Colon (tissue), 2 donors: Measurements from ENCODE around the gene TSPEAR.
"Not testable (repeated sequence)": the region's sequence is repeated elsewhere in the genome, so short reads cannot be mapped to it uniquely, and the experiment has no call there.

ENCODE experiments used
- FAIRE-seq: peaks from 2 replicates; lab custom pipeline; 2012; peaks lifted over from hg19 to GRCh38; lab: Jason Lieb, UNC
- donor health status: control.
- donor health status: control.

Gene TSPEAR

DNA sequence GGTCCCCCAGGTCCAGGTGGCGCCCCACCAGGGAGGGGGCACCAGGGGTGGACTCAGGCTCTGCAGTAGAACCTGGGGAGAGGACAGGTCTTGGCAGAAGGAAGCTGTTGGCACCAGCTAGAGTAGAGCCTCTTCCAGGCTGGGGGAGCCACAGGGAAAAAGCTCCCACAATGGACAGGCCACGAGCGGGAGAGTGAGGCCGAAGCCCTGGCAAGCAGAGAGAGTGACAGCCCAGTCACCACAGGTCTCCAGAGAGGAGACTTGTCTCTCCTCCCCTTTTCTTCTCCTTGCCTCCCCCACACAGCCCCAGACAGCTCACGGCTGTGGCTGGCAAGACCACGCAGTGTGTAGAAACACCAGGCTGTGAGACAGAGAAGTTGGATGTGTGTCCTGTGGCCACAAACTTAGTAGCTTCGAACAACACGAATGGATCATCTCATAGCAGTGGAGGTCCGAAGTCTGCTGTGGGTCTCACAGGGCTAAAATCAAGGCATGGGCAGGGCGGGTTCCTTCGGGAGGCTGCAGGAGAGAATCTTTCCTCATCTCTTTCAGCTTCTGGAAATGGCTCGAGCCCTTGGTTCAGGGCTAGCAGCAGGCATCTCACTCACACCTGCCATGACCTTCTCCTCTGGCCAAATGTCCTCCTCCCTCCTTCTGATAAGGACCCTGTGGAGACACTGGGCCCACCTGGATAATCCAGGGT lies 60.2 kb downstream of the TSPEAR start:
- no peak for FAIRE-seq

DNA sequence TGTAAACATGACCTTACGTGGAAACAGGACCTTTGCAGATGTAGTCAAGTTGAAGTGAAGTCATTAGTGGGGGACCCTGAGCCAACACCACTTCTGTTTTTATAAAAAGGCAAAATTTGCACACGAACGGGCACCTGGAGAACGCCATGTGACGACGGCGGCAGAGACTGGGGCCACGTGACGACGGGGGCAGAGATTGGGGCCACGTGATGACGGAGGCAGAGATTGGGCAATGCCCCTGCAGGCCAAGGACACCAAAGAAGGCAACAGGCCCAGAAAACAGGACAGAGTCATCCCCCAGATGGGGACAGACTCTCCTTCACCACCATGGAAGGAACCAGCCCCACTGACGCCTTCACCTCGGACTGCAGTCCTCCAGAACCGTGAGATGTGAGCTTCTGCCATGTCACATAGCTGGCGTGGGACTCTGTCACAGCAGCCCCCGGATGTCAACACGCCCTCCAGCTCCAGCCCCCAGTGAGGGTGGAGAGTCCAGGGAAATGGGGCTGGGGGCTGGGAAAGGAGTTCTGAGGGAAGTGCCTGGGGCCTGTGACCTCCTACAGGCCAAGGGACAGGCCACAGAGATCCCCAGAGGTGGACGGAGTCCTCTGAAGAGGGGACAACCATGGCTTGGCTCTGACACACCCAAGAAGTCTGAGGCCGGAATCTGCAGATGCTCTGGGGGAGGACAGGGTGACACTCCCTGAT lies 61.0 kb downstream of the TSPEAR start:
- FAIRE-seq, result no peak

DNA sequence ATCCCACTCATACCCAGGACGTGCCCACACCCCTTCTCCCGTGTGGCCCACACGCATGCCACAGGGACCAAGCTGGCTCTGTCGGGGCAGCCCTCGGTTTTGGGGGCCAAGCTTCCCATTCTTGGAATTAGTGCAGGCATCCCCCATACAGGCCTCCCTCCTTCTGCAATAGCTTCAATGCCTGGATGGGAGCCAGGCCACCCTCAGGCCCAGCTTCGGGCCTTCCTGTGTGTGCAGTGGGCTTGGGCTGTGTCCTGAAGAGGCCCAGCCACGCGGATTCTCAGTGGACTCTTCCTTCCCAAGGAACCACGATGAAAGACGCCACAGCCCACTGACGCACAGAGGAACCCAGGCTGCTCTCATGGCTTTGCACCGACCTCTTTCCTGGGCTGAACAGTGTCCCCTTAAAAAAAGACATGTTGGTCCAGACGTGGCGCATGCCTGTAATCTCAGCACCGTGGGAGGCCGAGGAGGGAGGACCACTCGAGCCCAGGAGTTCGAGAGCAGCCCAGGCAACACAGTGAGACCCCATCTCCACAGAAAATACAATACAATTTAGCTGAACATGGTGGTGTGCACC lies 61.8 kb downstream of the TSPEAR start:
- no peak for FAIRE-seq

DNA sequence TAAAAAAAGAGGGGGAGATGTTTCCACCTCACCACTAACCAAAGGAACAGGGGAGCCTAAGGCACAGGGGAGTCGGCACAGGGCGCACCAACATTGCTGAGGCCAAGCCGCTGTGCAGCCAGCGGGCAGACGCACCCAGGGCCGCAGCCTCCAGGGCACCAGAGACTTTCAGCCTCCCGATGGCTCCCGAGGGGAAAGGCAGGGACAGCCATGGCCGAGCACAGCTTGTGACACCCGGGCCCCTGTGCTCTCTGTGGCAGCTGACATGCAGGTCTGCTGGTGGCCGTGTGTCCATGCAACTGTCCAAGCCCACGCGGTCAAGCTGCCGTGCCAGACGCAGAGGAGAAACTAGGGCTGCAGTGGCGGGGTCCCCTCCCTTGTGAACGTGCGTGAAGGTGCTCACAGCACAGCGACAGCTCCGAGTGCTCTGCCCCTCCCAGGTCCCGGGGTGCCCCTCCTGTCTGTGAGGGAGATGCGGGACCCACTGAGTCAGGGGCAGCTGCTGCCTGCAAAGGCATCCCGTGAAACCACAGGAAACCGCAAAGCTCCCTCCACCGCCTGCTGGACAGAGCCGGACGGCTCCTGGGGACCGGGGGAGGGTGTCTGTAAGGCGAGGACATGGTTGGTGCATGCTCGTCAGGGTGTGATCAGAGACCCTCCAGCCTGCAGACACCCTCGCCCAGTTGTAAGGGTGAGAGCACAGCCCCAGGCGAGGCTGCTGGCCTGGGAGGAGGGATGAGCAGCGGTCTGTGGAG lies 62.6 kb downstream of the TSPEAR start:
- FAIRE-seq, result no peak

DNA sequence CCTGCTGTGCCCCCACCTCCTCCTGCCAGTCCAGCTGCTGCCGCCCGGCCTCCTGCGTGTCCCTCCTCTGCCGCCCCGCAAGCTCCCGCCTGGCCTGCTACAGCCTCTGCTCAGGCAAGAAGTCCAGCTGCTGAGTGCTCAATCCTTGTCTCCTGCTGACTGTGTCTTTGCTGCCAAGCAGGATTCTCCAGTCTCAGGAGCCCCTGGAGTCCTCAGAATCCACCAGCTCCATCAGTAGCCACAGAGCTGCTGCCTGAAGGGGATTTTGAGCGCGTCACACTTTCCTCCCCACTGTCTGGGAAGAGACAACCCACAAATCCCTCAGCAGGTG lies 64.2 kb downstream of the TSPEAR start:
- no peak for FAIRE-seq

DNA sequence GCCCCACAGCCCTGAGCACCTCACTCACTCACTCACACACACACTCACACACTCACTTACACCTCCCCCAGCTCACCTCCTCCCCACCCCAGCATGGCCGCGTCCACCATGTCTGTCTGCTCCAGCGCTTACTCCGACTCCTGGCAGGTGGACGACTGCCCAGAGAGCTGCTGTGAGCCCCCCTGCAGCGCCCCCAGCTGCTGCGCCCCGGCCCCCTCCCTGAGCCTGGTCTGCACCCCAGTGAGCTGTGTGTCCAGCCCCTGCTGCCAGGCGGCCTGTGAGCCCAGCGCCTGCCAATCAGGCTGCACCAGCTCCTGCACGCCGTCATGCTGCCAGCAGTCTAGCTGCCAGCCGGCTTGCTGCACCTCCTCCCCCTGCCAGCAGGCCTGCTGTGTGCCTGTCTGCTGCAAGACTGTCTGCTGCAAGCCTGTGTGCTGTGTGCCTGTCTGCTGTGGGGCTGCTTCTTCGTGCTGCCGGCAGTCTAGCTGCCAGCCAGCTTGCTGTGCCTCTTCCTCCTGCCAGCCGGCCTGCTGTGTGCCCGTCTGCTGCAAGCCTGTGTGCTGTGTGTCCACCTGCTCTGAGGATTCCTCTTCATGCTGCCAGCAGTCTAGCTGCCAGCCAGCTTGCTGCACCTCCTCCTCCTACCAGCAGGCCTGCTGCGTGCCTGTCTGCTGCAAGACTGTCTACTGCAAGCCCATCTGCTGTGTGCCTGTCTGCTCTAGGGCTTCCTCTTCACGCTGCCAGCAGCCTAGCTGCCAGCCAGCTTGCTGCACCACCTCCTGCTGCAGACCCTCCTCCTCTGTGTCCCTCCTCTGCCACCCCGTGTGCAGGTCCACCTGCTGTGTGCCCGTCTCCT lies 64.8 kb downstream of the TSPEAR start, which contains the start of gene KRTAP10-11:
TSS of gene KRTAP10-11 (plus strand) at position 49 of the 856 bp plus-strand sequence. CDS start at position 94, 45 bp downstream.
- FAIRE-seq, result not testable (repeated sequence)

DNA sequence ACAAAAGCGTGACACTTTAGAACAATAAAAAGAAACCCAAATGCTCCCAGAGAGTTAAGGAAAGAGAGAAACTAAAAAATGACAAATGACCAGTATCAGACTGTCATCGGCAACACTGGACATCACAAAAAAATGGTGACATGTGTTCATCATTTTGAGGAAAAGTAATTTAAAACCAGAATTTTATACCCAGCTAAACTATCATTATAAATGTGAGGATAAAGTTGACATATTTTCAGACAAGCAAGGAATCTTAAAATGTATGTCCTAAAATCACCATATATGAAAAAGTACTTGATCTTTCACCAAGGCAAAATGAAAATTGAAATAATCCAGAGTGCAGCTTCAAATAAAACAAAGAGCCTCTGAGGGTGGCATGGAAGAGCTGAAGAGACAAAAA lies 66.5 kb downstream of the TSPEAR start:
- no peak for FAIRE-seq

DNA sequence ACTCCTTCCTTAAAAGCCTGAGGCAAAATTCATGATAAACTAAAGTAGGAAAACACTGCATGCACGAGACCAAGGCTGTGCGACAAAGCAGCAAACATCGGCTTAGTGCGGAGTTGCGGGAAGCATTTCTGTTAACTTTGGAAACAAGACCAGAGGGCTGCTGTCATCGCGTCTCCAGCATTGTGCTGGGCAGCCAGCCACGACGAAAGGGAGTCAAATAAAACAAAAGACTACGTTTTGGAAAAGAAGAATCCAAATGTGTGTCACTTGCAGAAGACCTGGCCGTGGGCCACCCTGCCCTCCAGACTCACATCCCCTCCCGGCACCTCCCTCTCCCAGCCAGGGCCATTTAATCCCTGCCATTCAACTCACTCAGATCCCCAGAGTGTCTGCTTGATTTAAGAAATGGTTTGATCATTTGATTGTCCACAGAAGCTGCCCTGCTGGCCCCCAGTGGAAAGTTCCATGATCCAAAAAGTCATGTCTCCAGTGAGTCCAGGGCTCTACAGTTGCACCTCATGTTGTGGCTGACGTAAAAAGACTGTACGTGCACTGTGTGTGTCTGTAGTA lies 67.5 kb downstream of the TSPEAR start:
- no peak for FAIRE-seq

DNA sequence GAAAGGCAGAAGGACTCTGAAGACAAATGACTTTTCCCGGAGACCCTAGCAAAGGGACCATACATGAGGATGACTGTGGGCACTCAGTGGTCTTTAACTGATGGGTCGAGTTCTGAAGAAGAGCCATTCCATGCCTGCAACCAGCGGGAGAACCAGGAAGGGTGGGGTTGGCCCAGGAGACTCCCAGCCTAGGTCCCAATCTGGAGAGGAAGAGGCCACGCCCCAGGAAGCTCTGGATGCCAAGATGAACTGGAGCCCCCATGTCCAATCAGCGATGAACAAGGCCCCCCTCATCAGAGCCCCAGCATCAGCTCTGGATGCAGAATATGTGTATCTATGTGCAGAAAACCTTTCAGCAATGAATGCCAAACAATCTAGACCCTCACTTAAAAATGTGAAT lies 70.6 kb downstream of the TSPEAR start:
- FAIRE-seq, result no peak

DNA sequence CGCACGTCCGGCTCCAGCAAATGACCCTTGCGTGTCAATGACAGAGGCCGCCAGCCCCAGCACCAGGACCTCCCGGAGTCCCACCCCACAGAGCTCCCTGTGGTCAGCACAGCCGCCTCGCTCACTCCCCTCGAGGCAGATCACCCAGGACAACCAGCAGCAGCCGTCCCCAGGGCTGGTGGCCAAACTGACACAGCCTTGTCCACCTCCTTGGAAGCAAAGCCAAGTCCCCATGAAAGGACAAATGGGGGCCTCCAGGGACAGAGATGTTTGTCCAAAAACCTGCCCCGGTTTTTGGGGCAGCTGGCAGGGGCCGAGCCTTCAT lies 72.1 kb downstream of the TSPEAR start:
- no peak for FAIRE-seq

DNA sequence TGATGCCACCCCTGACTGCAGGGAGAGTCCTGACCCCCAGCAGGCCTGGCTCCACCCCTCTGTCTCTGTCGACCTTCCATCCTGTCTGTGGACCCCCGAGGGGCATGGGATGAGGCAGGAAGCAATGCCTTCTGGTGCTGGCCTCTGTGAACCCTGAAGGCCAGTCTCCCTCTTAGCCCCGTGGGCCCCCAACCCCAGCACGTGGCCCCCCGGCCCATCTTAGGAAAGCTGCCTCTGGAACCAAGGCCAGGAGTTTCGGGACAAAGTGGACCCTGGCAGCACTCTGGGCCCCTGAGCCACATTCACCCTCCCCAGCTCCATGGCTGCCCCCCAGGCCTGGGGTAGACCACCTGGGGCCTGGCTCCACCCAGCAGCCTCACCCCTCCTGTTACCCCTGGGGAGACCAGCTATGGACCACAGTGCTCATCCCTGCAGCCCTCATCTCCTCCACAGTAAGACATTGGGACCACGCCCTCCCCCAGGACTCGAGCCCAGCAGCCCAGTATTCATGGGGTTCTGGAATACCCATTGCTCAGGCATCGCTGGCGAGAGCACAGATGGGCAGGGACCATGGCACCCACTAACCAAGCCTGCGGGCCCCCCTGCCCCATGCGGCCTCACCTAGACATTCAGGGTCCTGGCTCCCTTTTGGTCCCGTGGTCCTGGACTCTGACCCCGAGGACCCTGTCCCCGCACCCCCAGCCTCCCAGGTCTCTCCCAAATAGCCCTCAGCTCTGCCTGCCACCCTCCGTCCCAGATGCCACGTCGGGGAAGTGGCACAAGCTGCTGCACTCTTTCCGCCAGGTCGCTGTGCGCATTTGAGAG lies 72.7 kb downstream of the TSPEAR start:
- FAIRE-seq, result not testable (repeated sequence)

DNA sequence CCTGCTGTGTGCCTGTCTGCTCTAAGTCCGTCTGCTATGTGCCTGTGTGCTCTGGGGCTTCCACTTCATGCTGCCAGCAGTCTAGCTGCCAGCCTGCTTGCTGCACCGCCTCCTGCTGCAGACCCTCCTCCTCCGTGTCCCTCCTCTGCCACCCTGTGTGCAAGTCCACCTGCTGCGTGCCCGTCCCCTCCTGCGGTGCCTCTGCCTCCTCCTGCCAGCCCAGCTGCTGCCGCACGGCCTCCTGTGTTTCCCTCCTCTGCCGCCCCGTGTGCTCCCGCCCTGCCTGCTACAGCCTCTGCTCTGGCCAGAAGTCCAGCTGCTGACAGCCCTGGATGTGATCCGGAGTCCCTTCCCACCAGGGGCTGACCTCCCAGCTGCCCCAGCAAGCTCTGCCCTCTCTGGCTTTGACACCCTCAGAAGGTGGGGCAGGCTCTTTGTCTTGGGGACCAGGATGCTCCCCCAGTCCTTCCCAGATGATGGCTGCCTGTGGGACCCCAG lies 73.5 kb downstream of the TSPEAR start:
- not testable (repeated sequence) for FAIRE-seq

DNA sequence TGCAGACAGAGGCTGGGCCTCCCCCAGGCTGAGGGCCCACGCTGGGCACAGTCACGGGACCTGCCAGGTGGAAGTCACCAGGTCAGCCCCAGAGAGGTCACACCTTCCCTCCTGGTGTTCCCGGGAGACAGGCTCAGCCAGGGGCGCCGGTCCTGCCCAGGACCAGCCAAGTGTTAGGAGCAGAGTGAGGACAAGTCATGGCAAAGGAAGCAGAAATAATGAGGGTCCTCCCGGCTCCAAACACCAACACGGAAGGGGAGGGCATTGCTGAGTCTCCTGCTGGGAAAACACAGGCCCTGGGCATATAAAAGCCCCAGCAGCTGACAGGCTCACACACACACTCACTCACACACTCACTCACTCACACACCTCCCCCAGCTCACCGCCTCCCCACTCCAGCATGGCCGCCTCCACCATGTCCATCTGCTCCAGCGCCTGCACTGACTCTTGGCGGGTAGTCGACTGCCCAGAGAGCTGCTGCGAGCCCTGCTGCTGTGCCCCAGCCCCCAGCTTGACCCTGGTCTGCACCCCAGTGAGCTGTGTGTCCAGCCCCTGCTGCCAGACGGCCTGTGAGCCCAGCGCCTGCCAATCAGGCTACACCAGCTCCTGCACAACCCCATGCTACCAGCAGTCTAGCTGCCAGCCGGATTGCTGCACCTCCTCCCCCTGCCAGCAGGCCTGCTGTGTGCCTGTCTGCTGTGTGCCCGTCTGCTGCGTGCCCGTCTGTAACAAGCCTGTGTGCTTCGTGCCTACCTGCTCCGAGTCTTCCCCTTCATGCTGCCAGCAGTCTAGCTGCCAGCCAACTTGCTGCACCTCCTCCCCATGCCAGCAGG lies 74.1 kb downstream of the TSPEAR start, which contains the start of gene KRTAP10-10:
TSS of gene KRTAP10-10 (plus strand) at position 339 of the 833 bp plus-strand sequence. CDS start at position 401, 62 bp downstream.
- FAIRE-seq, result no peak

DNA sequence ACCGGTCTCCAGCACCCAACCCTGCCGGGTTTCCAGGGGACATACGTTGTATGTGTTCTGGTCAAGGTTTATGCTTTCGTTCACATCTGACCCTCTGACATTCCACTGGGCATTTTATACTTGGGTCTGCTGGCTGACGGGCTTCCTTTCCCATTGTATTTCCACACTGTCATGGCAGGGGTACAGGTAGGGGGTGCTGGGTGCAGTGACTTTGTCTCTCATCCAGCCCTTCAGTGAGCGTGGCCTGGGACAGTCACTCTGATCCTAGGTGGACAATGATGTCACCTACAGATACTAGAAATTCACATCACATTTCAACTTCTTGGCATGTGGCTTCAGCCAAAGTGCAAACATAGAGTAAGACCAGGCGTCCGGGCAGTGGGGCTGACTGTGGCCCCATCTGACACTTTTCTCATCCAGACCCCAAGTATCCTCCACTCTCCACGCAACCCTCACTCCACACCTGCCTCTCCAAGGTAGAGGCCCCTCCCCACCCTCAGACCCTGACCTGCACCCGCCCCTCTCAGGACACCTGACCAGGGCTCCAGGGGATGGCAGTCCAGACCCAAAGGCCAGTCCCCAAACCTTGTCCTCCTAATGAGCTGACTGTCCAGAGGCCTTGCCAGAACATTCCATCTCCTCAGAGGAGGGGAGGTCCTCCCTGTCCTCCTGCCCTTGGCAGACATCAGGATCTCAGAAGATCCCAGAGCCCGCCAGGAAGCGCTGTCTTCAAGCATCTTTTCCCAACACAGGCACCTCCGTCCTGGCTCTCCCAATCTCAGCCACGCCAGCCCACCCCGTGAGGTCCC lies 75.0 kb downstream of the TSPEAR start:
- no peak for FAIRE-seq

DNA sequence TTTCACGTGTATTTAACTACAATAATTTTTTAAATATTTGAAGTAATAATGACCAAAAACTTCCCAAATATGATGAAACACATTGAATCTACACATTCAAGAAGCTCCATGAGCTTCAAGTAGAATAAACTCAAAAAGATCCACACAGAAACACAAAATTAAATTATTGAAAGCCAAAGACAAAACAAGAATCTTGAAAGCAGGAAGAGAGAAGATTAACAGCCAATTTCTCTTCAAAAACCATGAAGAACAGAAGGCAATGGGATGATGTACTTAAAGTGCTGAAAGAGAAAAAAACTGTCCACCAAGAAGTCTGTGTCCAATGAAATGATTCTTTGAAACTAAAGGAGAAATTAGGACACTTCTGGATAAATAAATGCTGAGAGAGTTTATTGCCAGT lies 79.3 kb downstream of the TSPEAR start:
- no peak for FAIRE-seq

DNA sequence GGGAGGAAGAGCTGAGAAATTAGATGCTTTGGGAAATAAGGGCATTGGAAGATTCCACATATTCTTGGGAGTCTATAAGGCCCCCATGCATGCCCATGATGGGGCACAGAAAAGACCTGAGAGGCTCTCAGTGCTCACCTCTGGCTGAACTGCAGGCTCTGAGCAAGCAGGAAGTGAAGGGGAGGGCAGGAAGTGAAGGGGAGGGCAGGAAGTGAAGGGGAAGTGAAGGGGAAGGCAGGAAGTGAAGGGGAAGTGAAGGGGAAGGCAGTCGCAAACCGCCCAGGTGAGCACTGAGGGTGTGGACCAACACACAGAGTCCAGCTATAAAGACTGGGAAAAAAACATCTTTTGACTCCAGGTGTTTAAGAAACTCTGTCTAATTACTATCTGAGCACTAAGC lies 80.9 kb downstream of the TSPEAR start:
- no peak for FAIRE-seq

DNA sequence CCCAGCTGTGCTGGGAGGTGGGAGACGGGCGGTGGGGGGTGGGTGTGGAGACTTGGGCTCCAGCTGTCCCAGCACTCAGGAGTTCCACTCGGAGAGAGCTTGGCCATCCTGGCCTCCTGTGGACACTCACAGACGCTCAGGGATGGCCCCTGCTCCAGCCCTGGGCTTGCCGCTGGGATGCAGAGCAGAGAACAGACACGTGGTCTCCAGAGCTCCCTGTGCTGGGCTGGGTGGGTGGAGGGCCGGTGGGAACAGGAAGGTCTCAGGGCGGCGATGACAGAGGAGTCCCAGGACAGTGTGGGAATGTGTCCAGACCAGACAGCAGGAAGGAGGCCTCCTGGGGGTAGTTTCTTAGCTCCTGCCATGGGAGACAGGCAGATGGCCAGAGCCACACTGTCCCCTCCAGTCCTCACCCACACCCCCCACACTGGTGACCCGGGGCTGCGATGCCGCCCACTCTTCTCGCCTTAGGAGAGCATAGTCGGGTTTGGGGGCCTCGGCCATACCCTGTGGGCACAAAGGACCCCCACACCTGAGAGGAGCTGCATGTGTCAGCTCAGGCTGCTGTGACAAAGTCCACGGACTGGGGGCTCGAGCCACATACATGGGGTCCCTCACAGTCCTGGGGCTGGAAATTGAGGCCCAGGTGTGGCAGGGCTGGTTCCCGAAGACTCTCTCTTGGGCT lies 82.5 kb downstream of the TSPEAR start:
- no peak for FAIRE-seq

DNA sequence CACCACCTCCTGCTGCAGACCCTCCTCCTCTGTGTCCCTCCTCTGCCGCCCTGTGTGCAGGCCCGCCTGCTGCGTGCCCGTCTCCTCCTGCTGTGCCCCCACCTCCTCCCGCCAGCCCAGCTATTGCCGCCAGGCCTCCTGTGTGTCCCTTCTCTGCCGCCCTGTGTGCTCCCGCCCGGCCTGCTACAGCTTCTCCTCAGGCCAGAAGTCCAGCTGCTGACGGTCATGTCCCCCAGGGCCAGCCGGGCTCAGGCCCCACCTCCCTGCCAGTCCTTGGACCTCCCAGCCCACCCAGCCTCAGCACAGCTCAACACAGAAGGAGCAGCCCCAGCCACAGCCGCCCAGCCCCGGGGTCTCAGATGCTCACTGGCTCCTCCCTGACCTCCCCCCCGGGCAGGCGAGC lies 83.5 kb downstream of the TSPEAR start:
- FAIRE-seq, result not testable (repeated sequence)
